Kidney glomerular epithelial cell (primary cell): Measurements from ENCODE around the gene CXCL14.

Experiments used
- DNase-seq: peaks from one replicate; lab custom pipeline; 2025; lab: John Stamatoyannopoulos, UW

Gene CXCL14

DNA sequence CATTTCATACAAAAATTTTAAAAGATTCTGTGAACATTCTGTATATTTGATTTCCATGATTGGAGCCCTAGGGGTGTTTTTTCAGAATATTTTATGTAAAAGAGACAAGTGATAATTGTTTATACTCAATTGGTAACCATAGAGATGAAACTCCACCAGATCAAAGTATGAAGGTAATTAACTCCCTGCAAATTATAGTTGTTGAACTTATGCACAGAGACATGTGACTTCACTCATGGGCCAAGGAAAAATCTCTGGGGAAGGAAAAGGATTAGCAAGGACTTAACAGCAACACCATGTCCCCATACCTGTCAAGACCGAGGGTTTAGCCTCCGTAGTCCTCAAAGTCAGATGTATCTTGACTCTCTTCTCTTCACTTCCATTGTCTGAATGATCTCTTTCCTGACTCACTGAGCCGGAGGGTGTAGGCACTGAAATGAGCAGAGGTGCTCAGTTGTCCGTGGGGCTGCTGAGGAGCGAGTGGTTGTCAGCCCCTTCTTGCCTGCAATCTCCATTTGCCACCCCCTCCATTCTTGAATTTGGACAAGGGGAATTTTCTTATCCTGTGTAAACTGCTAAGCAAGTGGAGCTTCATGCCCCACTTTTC is 17.5 kb upstream of the CXCL14 start:
- no peak for DNase-seq

DNA sequence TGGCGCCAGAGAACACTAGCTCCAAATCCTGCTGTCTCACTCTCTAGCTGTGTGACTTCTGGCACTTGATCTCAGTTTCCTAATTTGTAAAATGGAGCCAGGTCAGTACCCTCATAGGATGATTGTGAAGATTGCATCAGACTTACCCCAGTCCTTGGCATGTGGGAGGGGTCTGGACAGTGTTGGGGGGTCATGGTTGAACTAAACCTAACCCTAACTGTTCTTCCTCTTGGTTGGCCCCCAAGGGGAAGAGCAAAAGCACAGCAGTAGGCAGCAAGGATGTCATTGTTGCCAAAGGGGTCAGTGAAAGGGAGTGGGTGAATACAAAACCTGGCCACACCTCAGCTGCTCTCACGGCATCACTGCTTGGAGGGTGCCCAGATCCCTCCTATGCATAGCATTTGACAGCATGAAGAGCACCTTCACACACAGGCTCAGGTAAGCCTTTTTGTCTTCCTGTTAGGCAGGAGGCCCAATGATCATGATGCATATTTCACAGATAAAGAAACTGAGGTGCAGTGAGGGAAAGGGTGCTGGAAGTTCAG is 15.7 kb upstream of the CXCL14 start:
- DNase-seq = no peak

GRCh38 chr5:135593886-135594285 is 15.1 kb upstream of the CXCL14 start:
- DNase-seq = no peak

DNA sequence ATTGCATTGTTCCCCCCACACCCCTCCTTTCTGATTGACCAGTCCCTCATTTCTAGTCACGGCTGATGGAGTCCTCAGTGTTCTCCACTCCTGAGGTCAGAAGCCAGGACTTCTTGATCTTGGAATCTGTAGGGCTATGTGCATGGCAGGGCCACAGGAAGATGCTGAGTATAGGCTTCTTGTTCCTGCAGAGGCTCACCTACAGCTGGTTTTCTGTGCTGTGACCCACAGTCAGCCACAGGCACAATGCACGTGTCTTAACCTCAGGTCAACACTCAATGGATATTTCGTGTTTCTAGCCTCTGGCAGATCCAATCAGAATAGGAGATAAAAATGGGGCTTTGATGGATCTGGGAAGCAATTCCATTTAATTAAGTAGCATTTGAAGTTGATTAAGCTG is 14.3 kb upstream of the CXCL14 start:
- no peak for DNase-seq

DNA sequence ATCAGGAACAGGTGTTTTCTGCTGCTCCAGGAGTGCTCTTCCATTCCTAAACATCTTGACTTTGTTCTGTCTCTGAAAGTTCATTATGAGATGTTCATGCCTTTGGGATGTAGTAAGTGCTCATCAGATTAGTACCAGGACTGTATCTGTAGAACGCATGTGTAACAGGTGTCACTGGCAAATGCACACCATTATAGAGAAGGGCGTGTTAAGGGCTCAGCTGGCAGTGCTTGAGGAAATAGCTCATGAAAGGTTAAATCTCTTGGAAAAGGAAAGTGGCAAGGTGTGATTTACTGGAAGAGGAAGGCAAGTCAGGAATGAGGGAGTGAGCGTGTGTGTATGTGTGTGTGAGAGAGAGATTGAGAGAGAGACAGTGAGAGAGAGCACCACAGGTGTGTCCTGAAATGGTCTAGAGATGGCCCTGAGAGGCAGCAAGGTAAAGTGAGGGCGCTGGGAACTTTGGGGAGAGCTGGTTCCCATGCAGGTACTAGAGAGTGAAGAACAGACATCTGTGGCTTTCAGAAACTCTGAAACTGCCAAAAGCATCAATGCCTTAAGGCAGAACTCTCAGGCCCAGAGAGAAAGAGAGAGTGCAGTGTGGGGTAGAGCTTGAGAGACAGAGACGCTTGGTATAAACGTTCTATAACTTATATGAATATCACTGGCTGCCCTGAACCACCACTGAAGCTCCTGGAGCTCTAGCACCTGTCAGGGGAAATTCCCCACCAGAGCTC is 13.7 kb upstream of the CXCL14 start:
- no peak for DNase-seq

- no peak for DNase-seq
Observed at GRCh38 chr5:135591277-135591676, 12.5 kb upstream of the CXCL14 start.

- DNase-seq = no peak
Observed at GRCh38 chr5:135589152-135589551, 10.4 kb upstream of the CXCL14 start.

DNA sequence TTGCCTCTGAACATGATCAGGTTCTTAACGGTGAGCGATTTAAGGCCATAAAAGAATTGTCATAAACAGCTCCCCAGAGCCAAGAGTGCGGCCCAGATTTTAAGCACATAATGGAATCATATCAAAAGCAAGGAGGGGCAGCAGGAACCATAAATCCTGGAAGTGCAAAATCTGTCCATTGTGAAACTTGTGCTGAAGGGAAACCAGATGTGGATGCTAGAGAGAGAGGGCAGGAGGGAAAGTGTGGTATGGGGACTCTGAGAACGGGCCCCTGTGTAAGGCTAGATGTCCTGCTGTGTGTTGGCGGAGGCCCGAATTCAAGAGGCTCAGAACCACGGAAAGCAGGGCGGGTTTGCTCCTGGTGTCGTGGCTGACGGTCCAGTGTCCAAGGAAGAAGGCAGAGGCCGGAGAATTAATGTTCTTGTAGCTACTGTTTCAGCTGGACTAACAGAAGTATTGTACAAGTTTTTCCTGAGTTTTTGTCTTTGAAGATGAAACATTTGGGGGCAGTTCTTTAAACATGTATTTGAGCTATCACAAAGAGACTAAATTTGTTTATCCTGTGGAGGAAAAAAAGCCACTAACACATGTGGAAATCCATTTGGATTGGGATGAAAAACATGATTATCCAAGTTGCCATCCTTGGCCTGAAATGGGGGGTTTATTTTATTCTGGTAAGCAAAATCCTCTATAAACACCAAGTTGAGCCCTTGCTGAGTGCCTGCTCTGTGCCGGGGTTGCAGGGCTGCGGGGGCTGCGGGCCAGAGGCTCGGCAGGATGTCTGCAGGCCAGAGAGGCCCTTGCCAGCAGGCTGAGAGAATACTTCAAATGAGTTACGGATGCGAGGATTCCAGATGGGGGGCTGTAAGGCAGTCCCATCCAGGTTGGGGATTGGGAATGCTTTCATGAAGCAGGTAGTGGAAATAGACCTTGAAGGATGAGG is 9.2 kb upstream of the CXCL14 start:
- no peak for DNase-seq

DNA sequence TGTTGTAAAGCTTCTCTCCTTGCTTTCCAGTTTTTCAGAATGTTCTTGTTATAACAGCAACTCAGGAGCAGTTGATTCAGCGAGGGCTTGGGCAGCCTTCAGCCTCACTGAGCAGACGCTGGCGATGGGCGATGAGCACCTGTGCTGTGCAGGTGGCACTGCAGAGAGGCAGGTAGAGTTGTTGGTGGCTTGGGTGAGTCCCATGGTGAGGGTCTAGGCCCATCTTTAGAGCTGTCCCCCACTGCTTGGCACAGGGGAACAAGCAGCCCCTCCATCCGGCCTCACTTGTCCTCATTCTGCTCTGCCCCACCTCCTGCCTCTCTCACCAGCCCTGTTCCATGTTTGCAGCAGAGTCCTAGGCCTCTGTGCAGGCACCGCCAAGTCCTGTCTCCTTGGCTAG is 6.1 kb upstream of the CXCL14 start:
- no peak for DNase-seq

DNA sequence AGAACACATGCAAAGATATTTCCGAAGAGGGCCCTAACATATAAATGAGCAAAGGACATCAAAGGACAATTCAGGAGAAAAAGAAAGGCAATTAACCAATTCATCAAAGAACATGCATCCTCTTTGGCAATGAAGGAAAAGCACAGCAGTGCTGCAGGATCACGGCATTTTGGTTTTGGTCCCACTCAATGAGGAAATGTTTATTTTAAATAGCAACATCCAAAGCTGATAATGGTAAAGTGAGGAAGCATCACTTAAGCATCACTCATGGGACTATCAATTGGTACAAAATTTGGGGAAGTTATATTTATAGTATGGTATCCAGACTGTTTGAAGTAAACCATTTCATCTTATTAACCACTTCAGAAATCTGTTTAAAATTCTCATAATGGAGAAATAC is 5.5 kb upstream of the CXCL14 start:
- no peak for DNase-seq

GRCh38 chr5:135582099-135582781 is 3.4 kb upstream of the CXCL14 start:
- DNase-seq = no peak

DNA sequence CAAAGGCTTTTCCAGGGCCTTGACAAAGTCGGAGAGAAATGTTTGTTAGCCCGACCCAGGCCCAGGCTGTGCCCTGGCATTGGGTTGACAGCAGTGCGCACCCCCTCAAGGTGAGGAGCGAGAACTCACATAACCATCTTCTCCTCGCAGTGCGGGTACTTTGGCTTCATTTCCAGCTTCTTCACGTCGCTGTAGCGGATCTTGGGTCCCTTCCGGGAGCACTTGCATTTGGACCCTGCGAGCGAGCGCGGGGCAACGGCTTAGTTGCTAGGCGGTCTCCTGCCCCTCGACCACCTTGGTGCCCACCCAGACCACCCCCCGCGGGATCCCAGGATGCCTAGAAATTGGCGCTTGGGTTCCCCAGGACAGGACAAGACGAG is 496 bp downstream of the CXCL14 start:
- DNase-seq = no peak

- no peak for DNase-seq
Observed at GRCh38 chr5:135577421-135577820, 1.4 kb downstream of the CXCL14 start.

GRCh38 chr5:135576075-135576599 is 2.7 kb downstream of the CXCL14 start:
- peak; percentile 3 for DNase-seq

GRCh38 chr5:135574493-135574892 is 4.3 kb downstream of the CXCL14 start:
- DNase-seq = no peak

- DNase-seq = no peak
Observed at GRCh38 chr5:135571902-135572301, 6.9 kb downstream of the CXCL14 start.

- no peak for DNase-seq
Observed at GRCh38 chr5:135571066-135571609, 7.7 kb downstream of the CXCL14 start.

DNA sequence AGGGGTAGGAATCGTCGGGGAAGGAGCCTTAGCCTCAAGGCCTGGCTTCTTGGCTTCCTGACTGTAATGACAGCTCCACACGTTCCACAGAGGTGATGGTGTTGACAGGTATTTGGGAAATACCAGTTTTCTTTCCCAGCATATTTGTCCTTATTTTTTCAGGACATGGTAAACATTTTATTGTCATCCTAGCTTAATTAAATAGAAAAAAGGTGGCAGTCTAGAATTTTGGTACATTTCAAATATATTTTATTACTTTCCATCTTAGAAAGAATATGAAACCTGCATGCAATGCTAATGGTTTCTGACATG is 8.4 kb downstream of the CXCL14 start:
- no peak for DNase-seq

DNA sequence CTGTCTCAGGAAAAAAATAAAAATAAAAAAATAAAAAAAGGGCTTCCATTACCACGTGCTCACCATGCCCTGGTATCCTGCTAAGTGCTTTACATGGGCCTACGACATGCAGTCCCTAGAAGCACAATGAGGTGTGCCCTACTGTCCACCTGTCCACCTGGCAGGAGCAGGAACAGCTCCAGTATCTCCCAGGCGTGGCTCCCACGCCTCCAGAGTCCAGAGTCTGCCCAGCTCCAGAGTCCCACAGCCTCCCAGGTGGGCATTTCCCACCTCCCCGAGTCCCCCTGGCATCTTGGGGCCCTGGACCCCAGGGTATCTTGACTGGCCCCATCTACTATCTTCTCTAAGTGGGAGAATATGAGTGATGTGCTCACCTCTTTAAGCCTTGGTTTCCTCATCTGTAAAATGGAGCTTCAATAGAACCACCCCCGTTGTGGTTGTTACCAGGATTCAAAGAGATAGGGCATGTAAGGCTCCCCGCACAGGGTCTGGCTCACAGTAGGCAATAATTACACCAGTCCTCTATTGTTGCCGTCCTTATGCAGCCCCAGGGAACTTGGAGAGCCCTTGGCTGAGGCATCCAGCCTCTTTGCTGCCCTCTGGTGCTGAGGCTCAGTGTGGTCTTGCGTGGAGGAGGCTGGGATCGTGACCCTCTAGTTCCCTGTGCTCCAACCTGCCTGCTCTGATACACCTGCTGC is 8.9 kb downstream of the CXCL14 start:
- peak; percentile 22 for DNase-seq

- DNase-seq = no peak
Observed at GRCh38 chr5:135568923-135569360, 9.8 kb downstream of the CXCL14 start.

DNA sequence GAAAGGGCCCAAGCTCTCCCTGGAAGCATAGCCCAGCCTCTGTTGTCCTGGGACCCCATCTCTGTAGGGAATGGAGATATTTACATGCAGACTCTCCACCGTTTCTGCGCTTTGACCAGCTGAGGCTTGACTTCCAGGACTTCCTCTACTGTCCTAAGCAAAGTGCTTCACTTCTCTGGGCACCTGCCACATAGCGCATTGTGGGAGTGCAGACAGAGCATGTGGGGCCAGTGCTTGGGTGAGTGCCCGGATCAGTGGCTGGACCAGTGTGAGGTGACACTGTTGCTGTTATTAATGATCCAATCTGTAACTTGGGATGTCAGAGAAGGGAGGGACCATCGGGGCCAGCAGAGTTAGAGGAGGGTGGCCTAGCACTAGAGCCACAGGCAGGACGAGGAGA is 10.5 kb downstream of the CXCL14 start:
- DNase-seq = no peak
